Measurements from ENCODE around the gene IFITM2.
"Not testable (repeated sequence)": the region's sequence is repeated elsewhere in the genome, so short reads cannot be mapped to it uniquely, and the experiment has no call there.

DNA sequence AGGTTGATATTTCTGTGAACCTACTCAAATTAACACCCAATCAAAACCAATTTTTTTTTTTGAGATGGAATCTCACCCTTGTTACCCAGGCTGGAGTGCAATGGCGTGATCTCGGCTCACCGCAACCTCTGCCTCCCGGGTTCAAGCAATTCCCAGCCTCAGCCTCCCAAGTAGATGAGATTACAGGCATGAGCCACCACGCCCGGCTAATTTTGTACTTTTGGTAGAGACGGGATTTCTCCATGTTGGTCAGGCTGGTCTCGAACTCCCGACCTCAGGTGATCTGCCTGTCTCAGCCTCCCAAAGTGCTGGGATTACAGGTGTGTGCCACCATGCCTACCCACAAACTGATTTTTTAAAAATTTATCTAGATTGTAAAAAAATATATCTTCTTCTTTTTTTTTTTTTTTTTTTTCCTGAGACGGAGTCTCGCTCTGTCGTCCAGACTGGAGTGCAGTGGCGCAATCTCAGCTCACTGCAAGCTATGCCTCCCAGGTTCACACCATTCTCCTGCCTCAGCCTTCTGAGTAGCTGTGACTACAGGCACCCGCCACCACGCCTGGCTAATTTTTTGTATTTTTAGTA, 21.0 kb downstream of the IFITM2 start:
- TF ChIP-seq, protein P1, sequence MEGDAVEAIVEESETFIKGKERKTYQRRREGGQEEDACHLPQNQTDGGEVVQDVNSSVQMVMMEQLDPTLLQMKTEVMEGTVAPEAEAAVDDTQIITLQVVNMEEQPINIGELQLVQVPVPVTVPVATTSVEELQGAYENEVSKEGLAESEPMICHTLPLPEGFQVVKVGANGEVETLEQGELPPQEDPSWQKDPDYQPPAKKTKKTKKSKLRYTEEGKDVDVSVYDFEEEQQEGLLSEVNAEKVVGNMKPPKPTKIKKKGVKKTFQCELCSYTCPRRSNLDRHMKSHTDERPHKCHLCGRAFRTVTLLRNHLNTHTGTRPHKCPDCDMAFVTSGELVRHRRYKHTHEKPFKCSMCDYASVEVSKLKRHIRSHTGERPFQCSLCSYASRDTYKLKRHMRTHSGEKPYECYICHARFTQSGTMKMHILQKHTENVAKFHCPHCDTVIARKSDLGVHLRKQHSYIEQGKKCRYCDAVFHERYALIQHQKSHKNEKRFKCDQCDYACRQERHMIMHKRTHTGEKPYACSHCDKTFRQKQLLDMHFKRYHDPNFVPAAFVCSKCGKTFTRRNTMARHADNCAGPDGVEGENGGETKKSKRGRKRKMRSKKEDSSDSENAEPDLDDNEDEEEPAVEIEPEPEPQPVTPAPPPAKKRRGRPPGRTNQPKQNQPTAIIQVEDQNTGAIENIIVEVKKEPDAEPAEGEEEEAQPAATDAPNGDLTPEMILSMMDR (IDR thresholded peaks at IDR 0.05), result not testable (repeated sequence)
- not testable (repeated sequence) for TF ChIP-seq POLR2AphosphoS5, POLR2A (IDR thresholded peaks at IDR 0.05)
